Measurements from ENCODE around the gene TRIM44.
"Not testable (repeated sequence)": the region's sequence is repeated elsewhere in the genome, so short reads cannot be mapped to it uniquely, and the experiment has no call there.

DNA sequence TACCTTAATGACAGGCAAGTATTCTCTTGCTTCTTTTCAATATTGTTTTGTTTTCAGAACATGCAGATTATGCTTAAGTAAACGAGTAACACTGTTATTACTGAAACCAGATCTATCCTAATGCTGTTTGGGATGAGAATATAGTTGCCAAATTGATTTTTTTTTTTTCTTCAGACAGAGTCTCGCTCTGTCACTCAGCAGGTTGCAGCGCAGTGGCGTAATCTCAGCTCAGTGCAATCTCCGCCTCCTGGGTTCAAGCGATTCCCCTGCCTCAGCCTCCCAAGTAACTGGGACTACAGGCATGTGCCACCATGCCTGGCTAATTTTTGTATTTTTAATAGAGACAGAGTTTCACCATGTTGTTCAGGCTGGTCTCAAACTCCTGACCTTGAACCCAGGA, 91.0 kb downstream of the TRIM44 start:
- not testable (repeated sequence) for TF ChIP-seq CTCF (IDR thresholded peaks at IDR 0.05; ENCODE audit: low read depth, low read length); POLR2A (IDR thresholded peaks at IDR 0.05; ENCODE audit: extremely low read depth, insufficient read length)
